Measurements from ENCODE around the gene NRK.
"Not testable (repeated sequence)": the region's sequence is repeated elsewhere in the genome, so short reads cannot be mapped to it uniquely, and the experiment has no call there.

Gene NRK

GRCh38 chrX:105999294-105999693 is 177.0 kb downstream of the NRK start:
- in situ Hi-C loops (cut with MboI; ENCODE audit: low pct_unique_long_range_greater_than_20kb, low sequenced_read_pairs, unreplicated experiment): no loop called here
- TF ChIP-seq, protein P1, sequence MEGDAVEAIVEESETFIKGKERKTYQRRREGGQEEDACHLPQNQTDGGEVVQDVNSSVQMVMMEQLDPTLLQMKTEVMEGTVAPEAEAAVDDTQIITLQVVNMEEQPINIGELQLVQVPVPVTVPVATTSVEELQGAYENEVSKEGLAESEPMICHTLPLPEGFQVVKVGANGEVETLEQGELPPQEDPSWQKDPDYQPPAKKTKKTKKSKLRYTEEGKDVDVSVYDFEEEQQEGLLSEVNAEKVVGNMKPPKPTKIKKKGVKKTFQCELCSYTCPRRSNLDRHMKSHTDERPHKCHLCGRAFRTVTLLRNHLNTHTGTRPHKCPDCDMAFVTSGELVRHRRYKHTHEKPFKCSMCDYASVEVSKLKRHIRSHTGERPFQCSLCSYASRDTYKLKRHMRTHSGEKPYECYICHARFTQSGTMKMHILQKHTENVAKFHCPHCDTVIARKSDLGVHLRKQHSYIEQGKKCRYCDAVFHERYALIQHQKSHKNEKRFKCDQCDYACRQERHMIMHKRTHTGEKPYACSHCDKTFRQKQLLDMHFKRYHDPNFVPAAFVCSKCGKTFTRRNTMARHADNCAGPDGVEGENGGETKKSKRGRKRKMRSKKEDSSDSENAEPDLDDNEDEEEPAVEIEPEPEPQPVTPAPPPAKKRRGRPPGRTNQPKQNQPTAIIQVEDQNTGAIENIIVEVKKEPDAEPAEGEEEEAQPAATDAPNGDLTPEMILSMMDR (IDR thresholded peaks at IDR 0.05; ENCODE audit: extremely low read depth, insufficient read depth, missing control alignments): no peak
- no peak for DNase-seq (ENCODE audit: low spot score)

GRCh38 chrX:106000203-106000602 is 177.9 kb downstream of the NRK start:
- in situ Hi-C loops (cut with MboI; ENCODE audit: low pct_unique_long_range_greater_than_20kb, low sequenced_read_pairs, unreplicated experiment): no loop called here
- TF ChIP-seq, protein P1 (IDR thresholded peaks at IDR 0.05; ENCODE audit: extremely low read depth, insufficient read depth, missing control alignments): no peak
- no peak for DNase-seq (ENCODE audit: low spot score)

DNA sequence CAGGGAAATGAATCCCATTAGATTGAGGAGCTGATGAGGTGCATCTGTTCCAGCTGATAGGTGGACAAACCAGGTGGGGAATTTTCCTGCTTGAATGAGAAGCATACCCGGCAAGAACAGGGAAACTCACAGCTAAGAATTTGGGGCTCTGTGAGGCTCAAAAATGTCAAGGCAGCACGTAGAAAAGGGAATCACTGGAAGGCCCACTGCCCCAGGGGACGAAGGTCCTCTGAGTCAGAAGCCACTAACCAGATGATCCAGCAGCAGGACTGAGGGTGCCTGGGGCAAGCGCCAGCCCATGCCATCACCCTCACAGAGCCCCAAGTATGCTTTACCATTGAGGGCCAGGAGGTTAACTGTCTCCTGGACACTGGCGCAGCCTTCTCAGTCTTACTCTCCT is 178.3 kb downstream of the NRK start:
- in situ Hi-C loops (cut with MboI; ENCODE audit: low pct_unique_long_range_greater_than_20kb, low sequenced_read_pairs, unreplicated experiment): not testable (repeated sequence)

GRCh38 chrX:106005684-106006083 is 183.3 kb downstream of the NRK start:
- TF ChIP-seq, protein P1 (IDR thresholded peaks at IDR 0.05; ENCODE audit: extremely low read depth, insufficient read depth, missing control alignments): no peak
- in situ Hi-C loops (cut with MboI; ENCODE audit: low pct_unique_long_range_greater_than_20kb, low sequenced_read_pairs, unreplicated experiment): no loop called here
- DNase-seq (ENCODE audit: low spot score): no peak

More for the DNA sequence above, 178.3 kb downstream of the NRK start:
- DNase-seq (ENCODE audit: low spot score): not testable (repeated sequence)

- DNase-seq (ENCODE audit: low spot score): no peak
- in situ Hi-C loops (cut with MboI; ENCODE audit: low pct_unique_long_range_greater_than_20kb, low sequenced_read_pairs, unreplicated experiment): no loop called here
Measured at GRCh38 chrX:106007815-106008214, 185.5 kb downstream of the NRK start.

More at GRCh38 chrX:106007815-106008214, 185.5 kb downstream of the NRK start:
- TF ChIP-seq, protein P1 (IDR thresholded peaks at IDR 0.05; ENCODE audit: extremely low read depth, insufficient read depth, missing control alignments): no peak
